NCI-H526 (cell line): ENCODE measurements around the gene GIMAP2.

Experiments
- DNase-seq, 2 experiments: peaks; one replicate each; lab custom pipeline; 2025; lab: John Stamatoyannopoulos, UW

Gene GIMAP2

DNA sequence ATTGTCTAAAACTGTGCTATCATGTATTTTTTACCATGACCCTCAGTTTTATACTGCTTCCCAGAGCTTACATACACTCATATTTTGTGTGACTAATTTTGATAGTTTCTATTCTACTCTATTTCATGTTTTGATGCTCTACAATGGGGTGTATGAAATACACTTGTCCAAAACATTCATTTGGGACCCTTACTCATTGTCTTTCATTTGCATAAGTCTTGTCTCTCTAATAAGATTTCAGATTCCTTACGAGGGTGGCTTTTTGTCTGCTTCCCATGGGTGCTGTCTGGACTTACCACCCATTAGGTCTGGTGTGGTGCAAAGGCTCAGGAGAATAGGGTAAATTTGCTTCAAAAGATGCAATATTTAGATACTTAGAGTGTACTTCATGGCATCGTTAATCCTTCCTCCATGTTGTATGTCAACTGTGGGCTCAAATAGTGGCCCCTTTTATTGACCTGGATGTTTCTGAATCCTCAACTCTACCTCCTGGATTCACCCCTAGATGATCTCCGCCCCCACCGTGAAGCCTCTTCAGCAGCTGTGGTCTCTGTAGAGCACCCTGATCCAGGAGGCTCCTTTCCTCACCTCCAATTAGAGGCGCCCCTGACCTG, 48.1 kb downstream of the GIMAP2 start:
- no peak for DNase-seq

GRCh38 chr7:150734254-150734653, 48.7 kb downstream of the GIMAP2 start:
- DNase-seq, result no peak

- DNase-seq, result no peak
Measured at GRCh38 chr7:150735596-150736358, 50.3 kb downstream of the GIMAP2 start.

GRCh38 chr7:150736864-150737263, 51.4 kb downstream of the GIMAP2 start:
- no peak for DNase-seq

- DNase-seq, result no peak
Measured at GRCh38 chr7:150737265-150738055, 52.0 kb downstream of the GIMAP2 start, which contains the start of gene GIMAP5. Gene GIMAP5, plus strand, starts transcription at chr7:150737418. Its CDS starts 3,467 bp downstream, at chr7:150740885.

DNA sequence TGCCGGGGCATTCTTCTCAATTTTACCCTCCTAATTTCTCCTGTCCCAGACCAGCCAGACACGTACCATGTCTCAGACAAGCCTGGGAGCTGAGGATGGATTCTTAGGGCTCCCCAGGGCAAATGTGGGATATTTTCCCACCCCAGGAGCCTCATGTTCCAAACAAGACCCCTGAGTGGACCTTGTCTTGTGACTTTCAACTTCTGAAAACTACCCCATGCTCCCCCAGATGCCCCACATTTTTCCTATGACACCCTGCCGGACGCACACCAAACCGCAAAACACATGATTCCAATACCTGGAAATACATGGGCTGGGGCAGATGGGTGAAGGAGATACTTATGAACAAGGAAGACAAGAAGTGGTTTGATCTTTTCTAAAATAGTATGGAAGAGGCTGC, 52.6 kb downstream of the GIMAP2 start:
- no peak for DNase-seq

GRCh38 chr7:150738591-150739001, 53.1 kb downstream of the GIMAP2 start:
- DNase-seq, result no peak

DNA sequence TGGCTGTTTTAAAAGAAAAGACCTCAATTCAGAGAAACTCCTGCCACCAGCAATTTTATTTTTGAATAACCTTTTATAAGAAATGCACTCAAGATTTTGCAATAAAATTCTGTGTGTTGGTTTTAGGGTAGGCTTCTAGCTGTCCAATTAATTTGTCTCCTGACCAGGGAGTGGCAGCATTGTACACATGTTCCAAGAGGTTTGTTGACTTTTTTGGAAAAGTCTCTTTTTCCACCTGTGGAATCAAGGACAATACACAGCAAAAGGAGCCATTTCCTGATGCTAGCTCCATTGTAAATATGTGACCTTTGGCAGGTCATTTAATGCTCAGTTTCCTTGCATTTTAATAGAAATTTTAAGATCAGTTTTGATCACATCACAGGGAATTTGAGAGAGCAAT, 53.5 kb downstream of the GIMAP2 start:
- no peak for DNase-seq

- DNase-seq, result no peak
Measured at GRCh38 chr7:150740053-150740452, 54.5 kb downstream of the GIMAP2 start.

GRCh38 chr7:150742286-150742968, 56.9 kb downstream of the GIMAP2 start:
- no peak for DNase-seq
